GM10266 (cell line): ENCODE data around the gene ZNF665.
A peak's percentile ranks its signal among the peaks of the same experiment; 100 is the strongest.

Source experiments
- DNase-seq: peaks from one replicate; pipeline ENCODE4 v3.0.0; 2012; ENCODE audit errors: extremely low spot score
- TF ChIP-seq, protein P1 (sequence below): IDR thresholded peaks from 2 replicates; pipeline ENCODE4 v1.5.1; 2012; ENCODE audit warnings: mild to moderate bottlenecking, low read depth; ENCODE audit not compliant: control insufficient read depth, insufficient read depth; ENCODE audit errors: missing control alignments

Gene ZNF665

DNA sequence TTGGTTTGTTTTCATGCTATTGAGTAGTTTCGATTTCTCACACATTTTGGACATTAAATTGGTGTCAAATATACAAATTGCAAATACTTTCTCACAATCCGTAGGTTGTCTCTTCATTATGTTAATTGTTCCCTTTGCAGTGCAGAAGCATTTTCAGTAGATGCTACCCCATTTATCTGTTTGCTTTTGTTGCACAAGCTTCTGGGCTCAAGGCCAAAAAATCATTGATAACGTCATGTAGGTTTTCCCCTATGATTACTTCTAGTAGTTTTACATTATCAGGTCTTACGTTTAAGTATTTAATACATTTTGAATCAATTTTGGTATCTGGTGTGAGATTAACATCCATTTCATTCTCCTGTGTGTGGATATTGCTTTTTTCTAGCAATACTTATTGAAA lies 20.3 kb downstream of the ZNF665 start:
- DNase-seq = no peak
- TF ChIP-seq, protein P1, sequence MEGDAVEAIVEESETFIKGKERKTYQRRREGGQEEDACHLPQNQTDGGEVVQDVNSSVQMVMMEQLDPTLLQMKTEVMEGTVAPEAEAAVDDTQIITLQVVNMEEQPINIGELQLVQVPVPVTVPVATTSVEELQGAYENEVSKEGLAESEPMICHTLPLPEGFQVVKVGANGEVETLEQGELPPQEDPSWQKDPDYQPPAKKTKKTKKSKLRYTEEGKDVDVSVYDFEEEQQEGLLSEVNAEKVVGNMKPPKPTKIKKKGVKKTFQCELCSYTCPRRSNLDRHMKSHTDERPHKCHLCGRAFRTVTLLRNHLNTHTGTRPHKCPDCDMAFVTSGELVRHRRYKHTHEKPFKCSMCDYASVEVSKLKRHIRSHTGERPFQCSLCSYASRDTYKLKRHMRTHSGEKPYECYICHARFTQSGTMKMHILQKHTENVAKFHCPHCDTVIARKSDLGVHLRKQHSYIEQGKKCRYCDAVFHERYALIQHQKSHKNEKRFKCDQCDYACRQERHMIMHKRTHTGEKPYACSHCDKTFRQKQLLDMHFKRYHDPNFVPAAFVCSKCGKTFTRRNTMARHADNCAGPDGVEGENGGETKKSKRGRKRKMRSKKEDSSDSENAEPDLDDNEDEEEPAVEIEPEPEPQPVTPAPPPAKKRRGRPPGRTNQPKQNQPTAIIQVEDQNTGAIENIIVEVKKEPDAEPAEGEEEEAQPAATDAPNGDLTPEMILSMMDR = no peak

DNA sequence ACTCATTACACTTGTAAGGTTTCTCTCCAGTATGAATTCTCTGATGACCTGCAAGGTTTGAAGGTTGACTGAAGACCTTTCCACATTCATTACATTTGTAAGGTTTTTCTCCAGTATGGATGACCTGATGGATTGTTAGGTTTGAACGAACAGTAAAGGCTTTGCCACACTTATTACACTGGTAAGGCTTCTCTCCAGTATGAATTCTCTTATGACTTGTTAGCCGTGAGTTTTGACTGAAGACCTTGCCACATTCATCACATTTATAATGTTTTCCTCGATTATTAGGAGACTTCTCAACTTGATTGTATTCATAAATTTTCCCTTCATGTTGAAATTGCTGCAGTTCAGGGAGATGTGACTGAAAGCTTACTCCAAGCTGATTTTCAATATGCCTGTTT lies 27.5 kb downstream of the ZNF665 start:
- TF ChIP-seq, protein P1 = no peak
- no peak for DNase-seq

DNA sequence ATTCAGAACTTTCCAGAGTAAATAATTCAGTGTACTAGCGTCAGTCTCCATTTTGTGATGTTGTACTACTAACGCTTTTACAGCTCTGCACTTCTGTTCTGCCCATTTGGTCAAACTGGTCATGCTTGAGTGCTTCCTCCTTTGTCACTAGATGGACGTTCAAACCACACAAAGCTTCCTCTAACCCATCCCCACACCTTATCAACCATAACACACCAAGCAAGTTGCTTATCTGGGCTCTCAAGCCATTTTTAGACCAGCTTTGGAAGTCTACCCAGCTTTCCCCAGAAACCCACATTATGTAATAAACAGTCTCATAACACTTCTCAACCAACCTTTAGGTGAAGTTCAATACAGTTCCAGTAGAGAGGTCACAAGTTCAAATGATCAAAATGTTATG lies 32.0 kb downstream of the ZNF665 start:
- TF ChIP-seq, protein P1 = no peak
- no peak for DNase-seq

DNA sequence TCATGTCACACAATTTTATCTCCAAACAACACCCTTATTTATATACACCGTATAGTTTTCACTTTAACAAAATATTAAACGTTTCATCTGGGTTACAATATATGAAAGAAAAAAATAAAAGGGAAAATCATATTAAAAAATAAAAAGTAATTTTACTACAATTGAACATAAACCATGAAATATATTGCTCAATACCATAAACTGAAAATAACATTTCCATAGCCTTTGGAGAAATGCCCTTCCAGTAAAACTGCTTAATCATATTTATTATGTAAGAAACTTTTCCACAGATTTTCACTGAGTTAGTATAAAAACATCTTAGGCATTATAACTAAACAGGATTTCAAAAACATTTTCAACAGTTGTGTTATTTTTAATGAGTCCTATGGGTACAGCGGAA lies 32.8 kb downstream of the ZNF665 start:
- TF ChIP-seq, protein P1 = no peak
- no peak for DNase-seq

DNA sequence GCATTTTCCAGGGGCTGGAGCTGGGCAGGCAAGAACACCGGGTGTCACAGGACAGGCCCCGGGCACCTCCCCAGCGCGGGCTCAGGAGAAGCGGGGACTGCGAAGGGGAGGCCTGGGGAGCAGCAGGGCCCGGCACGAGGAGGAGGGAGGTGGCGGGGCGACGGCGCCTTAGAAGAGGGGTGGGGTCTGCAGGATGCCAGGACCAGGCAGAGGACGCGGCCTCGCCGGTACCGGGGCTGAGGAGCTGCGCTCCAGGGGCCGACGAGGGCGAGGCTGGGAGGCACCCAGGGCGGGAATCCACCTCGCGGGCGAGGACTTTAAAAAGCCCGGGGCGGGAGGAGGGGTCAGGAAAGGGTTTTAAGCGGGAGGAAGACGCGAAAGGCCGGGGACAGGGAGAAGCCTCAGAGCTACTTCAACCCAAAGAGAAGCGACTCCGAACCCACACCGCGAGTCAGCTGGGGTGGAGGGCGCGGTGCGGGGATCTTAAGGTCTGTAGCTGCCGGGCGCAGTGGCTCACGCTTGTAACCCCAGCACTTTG lies 35.0 kb downstream of the ZNF665 start:
- TF ChIP-seq, protein P1 = no peak
- peak; percentile 16 for DNase-seq

DNA sequence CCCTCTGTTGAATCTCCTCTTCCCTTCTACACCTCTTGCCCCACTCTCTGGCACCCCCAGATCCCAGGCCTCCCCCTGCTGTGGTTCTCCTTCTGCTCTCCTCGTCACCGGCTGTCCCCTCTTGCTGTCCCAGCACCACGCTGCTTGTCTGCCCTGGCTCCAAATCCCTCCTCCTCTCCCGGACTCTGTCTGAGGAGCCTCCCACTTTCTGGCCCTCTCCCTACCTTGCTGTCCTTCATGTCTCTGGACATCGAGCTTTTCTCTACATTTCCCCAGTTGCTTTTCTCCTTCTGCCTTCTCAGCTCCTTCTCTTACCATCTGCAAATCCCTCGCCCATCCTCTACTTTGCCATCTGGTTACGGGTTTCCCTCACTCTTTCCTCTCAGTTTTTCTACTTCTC lies 35.5 kb downstream of the ZNF665 start:
- DNase-seq = no peak
- TF ChIP-seq, protein P1 = no peak

DNA sequence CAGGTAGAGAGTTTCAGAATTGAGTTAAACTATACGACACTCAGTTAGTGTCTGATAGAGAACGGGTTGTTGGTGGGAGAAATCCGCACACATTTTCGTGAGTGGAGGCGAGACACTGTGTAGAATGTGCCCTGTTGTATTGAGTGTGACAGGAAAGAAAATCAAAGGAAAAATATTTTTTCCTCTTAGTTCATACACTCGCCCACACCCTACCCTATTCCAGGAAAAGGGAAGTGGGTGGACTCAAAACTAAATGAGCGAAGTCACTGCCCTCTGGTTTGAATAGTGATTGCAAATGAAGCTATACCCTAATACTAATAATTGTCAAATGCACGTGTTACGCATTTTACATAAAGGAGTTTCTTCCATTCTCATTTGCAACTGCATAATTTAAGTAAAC lies 36.3 kb downstream of the ZNF665 start:
- TF ChIP-seq, protein P1 = no peak
- DNase-seq = no peak
